Endometrial microvascular endothelial cells (primary cell): Measurements from ENCODE around the gene TMEM154. TPM values are rescaled to one million over a fixed set of nuclear protein-coding genes. Genes with fewer than 3 reads are reported as not detected.
"Not testable (repeated sequence)": the region's sequence is repeated elsewhere in the genome, so short reads cannot be mapped to it uniquely, and the experiment has no call there.

ENCODE experiments used
- in situ Hi-C: cut with HindIII; loops from 2 replicates; pipeline ENCODE4 v1.10.0; 2017; ENCODE audit warnings: low sequenced_read_pairs, low pct_unique_long_range_greater_than_20kb; ENCODE audit errors: inconsistent ontology term
- total RNA-seq: library from RNA; depleted of rRNA; stranded (reverse); fragments of >200 nt; gene quantifications from one replicate; pipeline ENCODE4 v1.2.3, GENCODE V29; 2015; ENCODE audit errors: inconsistent ontology term

TMEM154 gene
- total RNA-seq, 1 donor from 2014 or later, result 7.0 TPM

DNA sequence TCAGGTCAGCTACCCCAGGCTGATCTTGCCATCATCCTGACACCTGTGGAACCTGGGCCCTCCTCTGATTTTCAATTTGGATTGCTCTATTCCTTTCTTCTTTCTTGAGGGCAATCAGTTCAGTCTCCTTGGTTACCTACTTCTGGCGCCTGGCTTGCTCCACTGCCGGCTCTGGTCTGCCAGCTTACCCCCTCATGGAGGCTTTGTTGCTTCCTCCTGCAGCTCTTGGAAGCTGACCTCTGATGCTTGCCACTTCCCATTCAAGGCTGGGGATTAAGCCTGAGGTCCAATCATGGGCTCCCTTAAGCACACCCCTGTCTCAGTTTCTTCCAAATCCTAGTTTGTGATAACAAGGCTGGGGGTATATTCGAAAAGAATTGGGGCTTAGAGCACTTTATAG is 5.4 kb downstream of the TMEM154 start:
- in situ Hi-C loops, result no loop called here

DNA sequence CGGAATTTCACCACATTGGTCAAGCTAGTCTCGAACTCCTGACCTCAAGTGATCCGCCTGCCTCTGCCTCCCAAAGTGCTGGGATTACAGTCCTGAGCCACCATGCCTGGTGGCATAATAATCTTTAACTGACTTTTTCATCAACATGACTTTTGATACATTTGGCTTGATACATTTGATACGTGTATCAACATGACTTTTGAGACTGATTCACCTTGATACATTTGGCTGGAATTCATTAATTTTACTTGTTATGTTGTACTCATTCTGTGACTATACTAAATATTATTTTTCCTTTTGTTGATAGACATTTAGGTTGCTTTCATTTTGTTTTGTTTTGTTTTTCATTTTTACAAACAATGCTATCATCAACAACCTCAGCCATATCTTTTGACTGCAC is 6.3 kb downstream of the TMEM154 start:
- in situ Hi-C loops, result no loop called here

DNA sequence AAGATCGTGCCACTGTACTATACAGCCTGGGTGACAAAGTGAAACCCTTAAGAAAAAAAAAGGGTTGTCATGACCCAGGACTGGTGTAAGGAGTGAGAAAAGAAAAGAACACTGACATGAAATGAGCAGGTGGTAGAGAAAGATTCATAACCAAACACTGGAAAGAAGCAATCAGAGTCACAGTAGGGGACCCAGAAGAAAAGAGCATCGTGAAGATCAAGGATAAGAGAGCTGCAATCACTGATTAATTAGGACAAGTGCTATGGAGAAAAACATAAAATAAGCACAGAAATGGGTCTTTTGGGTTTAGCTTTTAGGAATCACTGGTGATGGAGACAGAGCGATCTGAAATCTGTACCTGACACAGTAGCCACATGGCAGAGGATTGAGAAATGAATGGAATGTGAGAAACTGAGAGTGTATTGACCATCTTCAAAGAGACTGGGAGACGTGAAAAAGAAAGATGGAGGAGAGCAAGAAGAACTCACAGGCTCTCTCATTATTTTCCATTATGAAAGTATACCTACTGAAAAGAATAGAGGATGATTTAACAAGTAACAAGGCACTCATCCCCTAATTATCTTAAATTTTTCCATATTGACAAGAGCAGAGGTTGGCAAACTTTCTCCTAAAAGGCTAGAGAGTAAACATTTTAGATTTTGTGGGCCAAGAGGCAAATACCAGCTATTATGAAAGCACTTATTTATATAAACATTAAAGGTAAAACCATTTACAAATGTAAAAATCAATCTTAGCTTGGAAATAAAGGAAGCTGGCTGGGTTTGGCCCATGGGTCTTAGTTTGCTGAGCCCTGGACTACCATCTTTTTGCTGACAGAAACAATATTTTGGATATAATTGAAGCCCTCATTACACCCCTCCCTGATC is 7.3 kb downstream of the TMEM154 start:
- in situ Hi-C loops, result no loop called here

DNA sequence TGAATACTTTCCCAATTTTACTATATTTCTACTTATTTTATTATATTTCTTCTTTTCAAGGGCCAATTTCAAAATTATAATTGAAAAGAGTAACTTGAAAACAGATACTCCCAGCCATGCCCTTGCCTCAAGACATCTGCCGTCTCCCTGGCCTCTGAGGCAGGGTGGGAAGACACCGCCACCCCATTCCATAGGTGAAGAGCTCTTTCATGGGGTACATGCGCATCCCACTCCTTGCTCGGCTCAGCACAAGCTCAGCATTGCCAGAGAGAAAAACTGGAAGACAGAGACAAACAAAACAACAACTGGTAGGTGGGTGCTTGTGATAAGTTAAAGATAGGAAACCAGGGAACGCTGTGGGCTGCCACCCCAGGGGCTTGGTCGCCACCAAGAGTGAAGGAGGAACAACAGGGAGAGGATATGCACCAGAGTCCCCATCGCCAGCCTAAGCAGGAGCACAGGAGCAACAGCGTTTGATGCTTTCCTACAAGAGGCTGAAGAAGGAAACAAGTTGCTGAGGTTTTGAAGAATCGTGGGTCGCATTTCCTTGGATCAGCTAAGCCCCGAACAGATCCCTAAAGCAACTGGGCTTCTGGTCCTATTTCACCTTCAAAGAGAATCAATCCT is 11.3 kb downstream of the TMEM154 start:
- in situ Hi-C loops, result no loop called here

DNA sequence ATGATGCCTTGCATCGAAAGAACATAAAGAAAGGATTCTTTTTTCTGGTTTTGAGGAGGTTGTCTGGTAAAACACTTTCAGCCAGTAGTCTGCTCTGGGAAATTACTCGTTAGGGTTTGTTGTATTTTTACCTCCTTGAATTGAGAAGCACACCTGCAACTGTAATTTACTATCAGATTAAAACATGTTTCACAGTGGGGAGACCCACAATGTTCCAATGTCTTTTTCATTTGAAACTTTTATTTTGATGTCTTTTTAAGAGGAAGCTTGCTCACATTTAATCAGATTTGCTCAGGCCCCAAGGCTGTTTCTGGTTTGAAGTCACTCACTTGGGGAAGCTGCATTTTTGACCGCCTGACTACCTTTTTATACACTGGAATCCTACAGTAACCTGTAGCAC is 12.0 kb downstream of the TMEM154 start:
- in situ Hi-C loops, result no loop called here

DNA sequence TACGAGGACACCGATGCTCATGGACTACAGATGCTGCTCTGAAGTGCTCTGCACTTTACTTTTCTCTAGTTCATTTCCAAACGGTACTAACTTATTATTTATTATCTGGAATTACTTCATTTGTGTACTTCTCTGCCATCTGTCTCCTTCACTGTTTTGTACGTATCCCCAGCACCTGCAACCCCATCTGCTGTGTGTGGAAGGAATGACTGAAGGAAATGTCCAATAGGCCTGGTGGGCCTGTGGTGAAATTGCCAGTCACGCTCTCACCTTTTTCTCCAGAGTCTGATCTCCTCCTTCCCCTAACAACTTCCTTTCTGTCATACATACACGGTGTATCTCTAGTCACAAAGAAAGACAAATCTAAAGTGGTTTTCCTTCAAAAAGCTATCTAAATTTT is 12.9 kb downstream of the TMEM154 start:
- in situ Hi-C loops, result no loop called here

DNA sequence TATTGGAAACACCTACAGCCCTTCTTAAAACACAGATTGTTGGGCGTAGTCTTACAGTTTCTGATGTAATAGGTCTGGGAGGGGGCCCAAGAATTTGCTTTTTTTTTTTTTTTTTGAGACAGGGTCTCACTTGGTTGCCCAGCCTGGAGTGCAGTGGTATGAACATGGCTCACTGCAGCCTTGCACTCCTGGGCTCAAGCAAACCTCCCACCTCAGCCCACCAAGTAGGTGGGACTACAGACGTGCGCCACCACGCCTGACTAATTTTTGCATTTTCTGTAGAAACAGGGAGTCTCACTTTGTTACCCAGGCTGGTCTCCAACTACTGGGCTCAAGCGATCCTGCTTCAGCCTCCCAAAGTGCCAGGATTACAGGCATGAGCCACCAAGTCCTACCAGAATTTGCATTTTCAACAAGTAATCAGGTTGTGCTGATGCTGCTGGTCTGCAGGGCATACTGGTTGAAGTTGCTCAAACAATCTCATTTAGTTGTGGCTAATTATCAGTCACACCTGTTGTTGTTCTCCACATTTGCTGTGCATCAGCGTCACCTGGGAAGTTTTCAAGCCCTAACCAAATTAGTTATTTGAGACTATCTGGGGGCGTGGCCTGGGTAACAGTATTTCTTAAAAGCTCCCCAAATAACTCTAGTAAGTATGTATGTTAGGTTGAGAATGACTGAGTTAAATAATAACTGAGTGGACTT is 14.0 kb downstream of the TMEM154 start:
- in situ Hi-C loops, result no loop called here

DNA sequence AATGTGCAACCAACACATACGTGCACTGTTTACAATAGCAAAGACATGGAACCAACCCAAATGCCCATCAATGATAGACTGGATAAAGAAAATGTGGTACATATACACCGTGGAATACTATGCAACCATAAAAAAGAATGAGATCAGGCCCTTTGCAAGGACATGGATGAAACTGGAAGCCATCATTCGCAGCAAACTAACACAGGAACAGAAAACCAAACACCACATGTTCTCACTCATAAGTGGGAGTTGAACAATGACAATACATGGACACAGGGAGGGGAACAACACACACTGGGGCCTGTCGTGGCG is 15.8 kb downstream of the TMEM154 start:
- in situ Hi-C loops, result not testable (repeated sequence)

DNA sequence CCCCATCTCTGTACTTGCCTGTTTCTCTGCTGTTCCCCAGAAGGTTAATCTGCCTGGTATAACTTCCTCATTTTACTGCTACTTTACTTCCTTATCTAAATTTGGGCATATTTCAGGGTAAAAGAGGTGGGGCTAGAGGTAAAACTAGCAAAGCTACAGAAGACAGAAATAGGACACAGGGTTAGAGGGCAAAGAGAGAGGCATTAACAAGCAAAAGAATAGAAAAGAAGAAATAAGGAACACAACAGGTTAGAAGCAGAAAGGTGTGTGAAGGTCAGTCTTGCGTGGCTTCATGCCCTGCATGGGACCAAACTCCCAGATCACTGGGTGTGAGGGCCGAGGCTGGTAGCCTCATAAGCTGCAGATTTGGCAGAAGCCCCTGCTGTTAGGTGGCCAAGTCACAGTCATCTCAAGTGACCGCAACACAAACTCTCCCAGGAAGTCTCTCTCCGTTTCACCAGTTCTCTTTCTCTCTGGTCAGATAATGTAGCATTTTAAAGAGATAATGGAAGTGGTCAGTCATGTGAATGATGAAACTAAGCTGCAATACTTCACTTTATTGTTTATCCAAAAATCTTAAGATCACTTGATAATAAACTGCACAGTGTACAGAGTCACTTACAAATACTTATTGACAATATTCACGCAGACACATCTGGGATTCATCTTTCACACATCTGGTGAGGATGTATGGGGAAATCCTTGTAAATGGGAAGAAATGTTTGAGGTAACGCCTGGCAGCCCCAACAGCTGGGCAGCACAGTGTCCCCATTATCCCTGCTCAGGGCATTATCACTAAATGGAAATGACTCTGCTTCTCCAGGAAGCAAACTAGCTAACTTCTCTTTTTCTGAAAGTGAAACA is 16.4 kb downstream of the TMEM154 start:
- in situ Hi-C loops, result no loop called here

DNA sequence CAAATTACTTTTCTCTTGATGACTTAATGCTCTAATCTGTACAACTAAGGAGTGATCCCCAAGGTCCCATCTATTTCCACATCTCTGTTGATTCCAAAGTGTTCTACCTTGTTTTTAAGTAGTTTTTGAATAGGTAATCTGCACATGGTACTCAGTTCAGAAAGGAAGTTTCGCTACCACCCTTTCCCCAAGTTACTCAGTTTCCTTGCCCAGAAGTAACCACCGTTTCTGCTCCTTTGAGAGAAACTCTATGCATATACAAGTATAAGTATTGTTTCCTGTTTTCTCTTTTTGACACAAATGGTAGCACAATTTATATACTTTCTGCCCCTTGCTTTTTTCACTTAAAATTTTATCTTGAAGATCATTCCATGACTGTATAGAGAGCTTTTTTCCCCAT is 18.1 kb downstream of the TMEM154 start:
- in situ Hi-C loops, result no loop called here

DNA sequence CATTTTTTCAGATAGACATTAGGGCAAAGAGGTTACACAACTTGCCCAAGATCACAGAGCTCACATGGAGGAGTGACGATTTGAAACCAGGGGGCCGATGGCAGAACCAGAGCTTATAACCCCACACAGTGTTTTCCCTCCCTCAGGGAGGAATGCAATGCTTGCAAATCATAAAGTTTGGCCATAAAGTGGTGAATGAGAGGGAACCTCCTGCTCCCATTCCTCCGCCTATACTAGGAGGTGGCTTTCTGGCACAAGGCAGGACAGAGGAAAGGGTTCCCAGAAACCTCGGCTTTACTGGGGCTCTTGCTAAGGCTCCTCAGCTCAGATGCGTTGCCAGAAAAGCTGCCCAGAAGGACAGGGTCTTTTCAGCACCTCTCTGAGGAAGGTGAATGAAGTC is 19.3 kb downstream of the TMEM154 start:
- in situ Hi-C loops, result no loop called here

DNA sequence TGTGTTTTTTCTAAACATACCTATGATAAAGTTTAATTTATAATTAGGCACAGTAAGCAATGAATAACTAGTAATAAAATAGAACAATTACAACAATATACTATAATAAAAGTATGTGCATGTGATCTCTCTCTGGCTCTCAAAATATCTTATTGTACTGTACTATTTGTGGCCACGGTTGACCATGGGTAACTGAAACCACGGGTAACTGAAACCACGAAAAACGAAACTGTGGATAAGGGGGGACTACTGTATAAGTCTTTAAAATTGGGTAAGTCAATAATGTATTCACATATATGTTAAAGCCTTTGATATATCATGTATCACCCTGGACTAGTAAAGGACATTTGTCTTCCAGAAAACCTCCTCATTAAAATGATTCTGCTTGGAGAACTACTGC is 20.0 kb downstream of the TMEM154 start:
- in situ Hi-C loops, result no loop called here

DNA sequence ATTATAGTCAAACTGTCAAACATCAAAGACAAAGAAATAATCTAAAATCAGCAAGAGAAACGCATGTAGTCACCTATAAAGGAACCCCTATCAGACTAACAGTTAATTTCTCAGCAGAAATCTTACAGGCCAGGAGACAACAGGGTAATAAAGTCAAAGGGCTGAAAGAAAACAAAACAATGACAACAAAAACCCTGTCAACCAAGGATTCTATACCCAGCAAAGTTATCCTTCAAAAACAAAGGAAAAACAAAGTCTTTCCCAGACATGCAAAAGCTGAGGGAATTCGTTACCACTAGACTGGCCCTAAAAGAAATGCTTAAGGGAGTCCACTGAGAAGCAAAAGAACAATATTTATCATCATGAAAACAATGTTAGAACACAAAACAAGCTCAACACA is 22.1 kb downstream of the TMEM154 start:
- in situ Hi-C loops, result no loop called here

DNA sequence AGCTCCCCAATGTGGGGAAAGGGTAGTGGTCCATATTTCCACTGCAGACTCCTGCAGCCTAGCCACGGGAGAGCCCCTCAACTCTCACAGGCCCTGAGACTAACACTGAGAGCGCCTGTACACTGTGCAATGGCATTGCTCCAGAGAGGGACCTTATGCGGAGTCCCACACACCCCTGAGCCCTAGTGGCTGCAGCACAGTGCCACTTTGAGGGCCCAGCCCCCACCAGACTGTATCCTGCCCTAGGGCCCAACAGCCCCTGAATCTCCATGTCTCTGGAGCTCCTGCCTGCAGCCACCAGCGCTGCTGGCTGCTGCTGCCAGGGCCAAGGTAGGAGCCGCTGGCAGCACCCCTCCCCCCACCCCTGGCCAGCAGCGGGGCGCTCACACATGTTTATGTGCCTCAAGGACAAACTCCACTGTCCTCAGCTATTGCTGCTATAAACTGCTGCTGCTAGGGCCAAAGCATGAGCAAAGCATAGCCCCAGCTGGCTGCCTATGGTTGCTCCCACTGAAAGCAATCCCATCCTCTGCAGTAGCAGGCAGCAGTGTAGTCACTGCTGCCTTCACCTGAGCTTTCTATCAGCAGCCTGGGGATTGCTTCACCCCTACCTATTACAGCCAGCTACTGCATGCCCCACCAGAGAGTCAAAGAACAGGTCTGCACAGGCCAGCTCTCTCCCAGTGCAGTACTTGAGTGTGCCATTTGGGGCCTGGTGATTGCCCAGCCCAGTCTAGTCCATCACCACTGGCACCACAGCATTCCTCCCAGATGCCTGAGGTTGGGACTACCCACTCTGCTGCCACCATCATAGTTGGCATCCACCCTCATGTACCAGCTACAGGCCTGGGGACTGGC is 24.3 kb downstream of the TMEM154 start:
- in situ Hi-C loops, result no loop called here

DNA sequence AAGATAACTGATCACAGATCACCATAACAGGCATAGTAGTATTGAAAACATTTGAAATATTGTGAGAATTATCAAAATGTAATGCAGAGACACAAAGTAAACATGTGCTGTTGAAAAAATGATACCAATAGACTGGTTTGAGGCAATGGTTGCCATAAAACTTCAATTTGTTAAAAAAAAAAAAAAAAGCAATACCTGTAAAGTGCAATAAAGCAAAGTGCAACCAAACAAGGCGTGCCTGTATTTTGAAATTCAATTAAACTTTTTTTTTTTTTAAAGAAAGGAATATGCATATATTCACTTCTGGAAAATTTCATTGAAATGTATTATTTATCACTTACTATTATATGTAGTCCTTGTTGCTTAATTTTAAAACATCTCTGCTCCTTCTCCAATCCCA is 27.7 kb downstream of the TMEM154 start:
- in situ Hi-C loops, result no loop called here

DNA sequence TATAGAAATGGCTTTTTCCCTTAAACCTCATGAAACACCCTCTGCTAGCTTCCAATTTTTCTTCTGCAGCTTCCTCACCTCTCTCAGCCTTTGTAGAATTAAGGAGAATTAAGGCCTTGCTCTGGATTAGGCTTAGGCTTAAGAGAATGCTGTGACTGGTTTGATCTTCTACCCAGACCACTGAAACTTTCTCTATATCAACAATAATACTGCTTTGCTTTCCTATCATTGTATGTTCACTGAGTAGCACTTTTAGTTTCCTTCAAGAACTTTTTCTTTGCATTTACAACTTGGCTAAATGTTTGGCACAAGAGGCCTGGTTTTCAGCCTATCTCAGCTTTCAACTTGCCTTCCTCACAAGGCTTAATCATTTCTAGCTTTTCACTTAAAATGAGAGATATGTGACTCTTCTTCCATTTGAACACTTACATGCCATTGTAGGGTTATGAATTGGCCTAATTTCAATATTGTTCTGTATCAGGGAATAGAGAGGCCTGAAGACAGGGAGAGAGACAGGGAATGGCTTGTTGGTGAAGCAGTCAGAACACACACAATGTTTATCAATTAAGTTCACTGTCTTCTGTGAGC is 28.2 kb downstream of the TMEM154 start:
- in situ Hi-C loops, result no loop called here

DNA sequence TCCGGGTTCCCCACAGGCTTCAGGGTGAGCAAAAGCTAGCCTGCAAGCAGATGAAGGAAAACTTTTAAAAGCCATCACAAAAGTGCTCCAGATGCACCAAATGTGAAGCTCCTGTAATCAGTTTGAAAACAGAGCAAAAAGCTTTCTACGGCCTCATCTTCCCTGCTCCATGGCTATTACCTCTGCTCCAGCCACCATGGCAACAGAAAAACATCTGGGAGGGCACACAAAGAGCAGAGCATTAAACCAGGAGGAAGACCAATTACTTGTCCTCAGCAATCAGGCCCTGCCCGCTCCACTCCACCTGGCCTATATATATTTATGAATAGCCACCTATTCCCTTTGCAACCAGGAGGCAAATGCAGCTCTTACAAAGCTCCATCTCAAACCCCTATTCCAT is 33.6 kb downstream of the TMEM154 start:
- in situ Hi-C loops, result no loop called here

DNA sequence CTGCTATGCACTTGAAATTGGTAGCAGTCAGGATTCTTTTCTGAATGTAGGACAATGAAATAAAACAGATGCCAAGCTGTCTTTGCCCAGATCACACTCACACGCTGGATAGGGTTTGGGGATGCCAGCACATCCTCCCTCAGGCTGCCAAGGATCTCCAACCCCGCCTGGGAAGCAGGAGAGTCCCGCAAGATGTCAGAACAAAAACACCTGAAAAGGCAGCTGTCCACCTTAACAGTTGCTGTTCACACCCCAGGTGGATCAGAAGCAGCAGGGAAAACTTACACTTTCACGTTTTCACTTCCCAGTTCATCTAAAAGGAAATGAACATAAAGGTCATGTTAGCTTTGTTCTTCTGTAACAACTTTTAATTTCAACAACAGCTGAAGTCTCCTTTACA is 35.7 kb downstream of the TMEM154 start:
- in situ Hi-C loops, result no loop called here
